WTC11 (cell line): ENCODE data around the gene NCOA3. TPM values are rescaled to one million over a fixed set of nuclear protein-coding genes. Genes with fewer than 3 reads are reported as not detected.

Experiments used
- ATAC-seq: fragments of 200-7000 bp; cut with Tn5 transposase; 2 replicates; pipeline ENCODE4 v1.10.0; 2021; ENCODE audit warnings: mild to moderate bottlenecking, moderate library complexity
- CTCF ChIA-PET: fragments of 300-600 bp; sonication (Branson Sonifier 250); formaldehyde crosslinking; loops from one replicate; lab custom pipeline; 2021; ENCODE audit warnings: antibody characterized with exemption; lab: Charles Lee
- POLR2A ChIA-PET: fragments of 350-600 bp; sonication (Branson Sonifier 250); formaldehyde crosslinking; loops from one replicate; lab custom pipeline; 2021; ENCODE audit warnings: antibody characterized with exemption; lab: Charles Lee
- DNase-seq: peaks from one replicate; pipeline ENCODE4 v3.0.0; 2021; ENCODE audit warnings: low spot score
- H3K27ac Mint-ChIP-seq: 2 replicates; pipeline ENCODE4 v1.8.0; 2021; ENCODE audit warnings: mixed read lengths
- H3K27me3 Mint-ChIP-seq: 2 replicates; pipeline ENCODE4 v1.8.0; 2021; ENCODE audit warnings: low read depth, mild to moderate bottlenecking, moderate library complexity, mixed read lengths
- H3K36me3 Mint-ChIP-seq: 2 replicates; pipeline ENCODE4 v1.8.0; 2021; ENCODE audit warnings: mixed read lengths
- H3K4me1 Mint-ChIP-seq: 2 replicates; pipeline ENCODE4 v1.8.0; 2022; ENCODE audit warnings: mixed read lengths
- H3K4me3 Mint-ChIP-seq: 2 replicates; pipeline ENCODE4 v1.8.0; 2021; ENCODE audit warnings: mild to moderate bottlenecking, moderate library complexity, mixed read lengths
- H3K9me3 Mint-ChIP-seq: 2 replicates; pipeline ENCODE4 v1.8.0; 2021; ENCODE audit warnings: mixed read lengths
- ARID4B ChIP-seq: sonication (generic); formaldehyde crosslinking; IDR thresholded peaks from 2 replicates; pipeline ENCODE4 v1.8.0; 2023; ENCODE audit warnings: missing genetic modification reagents, mild to moderate bottlenecking, borderline replicate concordance
- HMGXB4 ChIP-seq: sonication (generic); formaldehyde crosslinking; IDR thresholded peaks from 2 replicates; pipeline ENCODE4 v1.8.1; 2023; ENCODE audit warnings: mild to moderate bottlenecking, moderate library complexity, missing genetic modification reagents
- IRF2 ChIP-seq: sonication (generic); formaldehyde crosslinking; IDR thresholded peaks from 2 replicates; pipeline ENCODE4 v1.8.0; 2022; ENCODE audit warnings: low read depth, missing genetic modification reagents, borderline replicate concordance
- NR1H2 ChIP-seq: sonication (generic); formaldehyde crosslinking; IDR thresholded peaks from 2 replicates; pipeline ENCODE4 v1.9.0; 2021; ENCODE audit warnings: mild to moderate bottlenecking, moderate library complexity, missing genetic modification reagents
- PRRX2 ChIP-seq: fragments of 250-450 bp; sonication (Bioruptor Pico); IDR thresholded peaks from 2 replicates; pipeline ENCODE4 v1.8.0; 2021; ENCODE audit warnings: mild to moderate bottlenecking
- SMAD3 ChIP-seq: sonication (generic); formaldehyde crosslinking; IDR thresholded peaks from 2 replicates; pipeline ENCODE4 v1.8.0; 2022; ENCODE audit warnings: missing genetic modification reagents, mild to moderate bottlenecking, borderline replicate concordance
- TP53 ChIP-seq: sonication (generic); formaldehyde crosslinking; IDR thresholded peaks from 2 replicates; pipeline ENCODE4 v1.8.1; 2023; ENCODE audit warnings: mild to moderate bottlenecking, missing genetic modification reagents
- ZBTB21 ChIP-seq: sonication (generic); formaldehyde crosslinking; IDR thresholded peaks from 2 replicates; pipeline ENCODE4 v1.8.1; 2023; ENCODE audit warnings: mild to moderate bottlenecking, missing genetic modification reagents, borderline replicate concordance
- ZNF121 ChIP-seq: sonication (generic); formaldehyde crosslinking; IDR thresholded peaks from 2 replicates; pipeline ENCODE4 v1.8.0; 2023; ENCODE audit warnings: missing genetic modification reagents
- ZNF138 ChIP-seq: sonication (generic); formaldehyde crosslinking; conservative IDR thresholded peaks from 2 replicates; pipeline ENCODE4 v1.8.1; 2022; ENCODE audit warnings: mild to moderate bottlenecking, moderate library complexity, missing genetic modification reagents
- ZNF219 ChIP-seq: sonication (generic); formaldehyde crosslinking; IDR thresholded peaks from 2 replicates; pipeline ENCODE4 v1.8.0; 2023; ENCODE audit warnings: missing genetic modification reagents, mild to moderate bottlenecking, borderline replicate concordance
- ZNF232 ChIP-seq: sonication (generic); formaldehyde crosslinking; IDR thresholded peaks from 2 replicates; pipeline ENCODE4 v1.8.0; 2022; ENCODE audit warnings: mild to moderate bottlenecking, missing genetic modification reagents
- total RNA-seq: library from RNA; stranded (reverse); gene quantifications from 3 replicates; pipeline ENCODE4 v1.2.3, GENCODE V29; 2021
- TF ChIP-seq, protein P1 (sequence below): sonication (generic); formaldehyde crosslinking; IDR thresholded peaks from 2 replicates; pipeline ENCODE4 v1.8.0; 2022; ENCODE audit warnings: mild to moderate bottlenecking, missing genetic modification reagents
- TF ChIP-seq, protein P2 (sequence below): sonication (generic); formaldehyde crosslinking; IDR thresholded peaks from 2 replicates; pipeline ENCODE4 v1.8.1; 2023; ENCODE audit warnings: mild to moderate bottlenecking, missing genetic modification reagents, moderate library complexity

Gene NCOA3
- total RNA-seq, 1 experiment from 2014 or later, result 25.2 TPM

DNA sequence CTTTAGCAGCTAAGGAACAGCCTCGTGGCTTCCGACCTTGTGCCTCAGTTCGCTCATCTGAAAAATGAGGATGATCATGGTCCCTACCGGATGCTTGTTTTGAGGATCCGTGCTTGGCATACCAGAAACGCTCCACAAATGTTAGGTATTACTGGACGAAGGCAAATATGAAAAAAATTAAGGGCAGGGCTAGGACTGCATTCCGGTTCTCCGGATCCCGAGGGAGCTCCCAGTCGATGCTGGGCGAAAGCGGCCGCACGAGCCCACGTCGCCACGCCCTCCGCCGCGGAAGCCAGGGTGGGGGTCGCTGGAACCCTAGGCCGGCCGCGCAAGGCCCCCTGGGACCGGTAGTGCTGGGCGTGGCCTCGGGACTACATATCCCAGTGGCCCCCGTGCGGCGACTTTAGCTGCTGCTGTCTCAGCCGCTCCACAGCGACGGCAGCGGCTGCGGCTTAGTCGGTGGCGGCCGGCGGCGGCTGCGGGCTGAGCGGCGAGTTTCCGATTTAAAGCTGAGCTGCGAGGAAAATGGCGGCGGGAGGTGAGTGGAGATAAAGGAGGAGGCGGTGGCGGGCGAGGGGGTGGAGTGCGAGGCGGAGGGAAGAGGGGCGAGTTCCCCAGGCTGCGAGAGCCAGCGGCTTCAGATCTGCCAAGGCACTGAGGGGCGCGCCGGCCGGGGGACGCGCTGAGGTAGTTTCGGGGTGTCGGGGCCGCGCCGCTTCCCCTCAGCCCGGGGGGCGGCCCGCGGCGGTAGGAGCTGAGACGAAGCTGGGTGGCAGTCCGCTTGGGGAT lies at the start of gene NCOA3 (continued):
- TF ChIP-seq ZBTB21 (CRISPR knock-in tag) (peak; percentile 66; the same call in 1 of the 2 replicates), ARID4B (CRISPR knock-in tag) (0 out of 2 replicates have a peak, but pooled peaks have one; percentile 36)

DNA sequence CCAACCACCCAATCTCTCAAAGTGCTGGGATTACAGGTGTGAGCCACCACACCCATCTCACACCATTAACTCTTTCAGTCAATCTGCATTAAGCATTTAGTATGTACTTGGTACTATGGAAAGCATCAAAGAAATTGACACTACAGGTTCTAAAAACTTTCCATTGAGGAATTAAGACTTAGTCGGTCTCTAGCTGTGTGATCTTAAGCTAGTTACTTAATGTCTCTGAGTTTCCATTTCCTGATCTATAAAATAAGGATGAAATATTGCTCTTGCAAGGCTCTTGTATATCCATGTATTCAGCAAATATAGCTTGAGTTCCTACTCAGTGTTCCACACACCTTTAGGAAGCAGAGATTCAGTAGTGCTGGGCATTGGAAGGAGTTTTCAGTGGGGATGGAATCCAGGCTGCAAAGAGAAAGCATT lies 48.9 kb upstream of the NCOA3 start:
- TF ChIP-seq IRF2 (no peak), ZNF232 (CRISPR knock-in tag) (no peak), ZNF219 (no peak), HMGXB4 (CRISPR knock-in tag) (no peak), PRRX2 (CRISPR knock-in tag) (no peak), ZNF121 (CRISPR knock-in tag) (no peak), NR1H2 (no peak), ZNF138 (CRISPR knock-in tag) (no peak), TP53 (CRISPR knock-in tag) (no peak)
- TF ChIP-seq, protein P1, sequence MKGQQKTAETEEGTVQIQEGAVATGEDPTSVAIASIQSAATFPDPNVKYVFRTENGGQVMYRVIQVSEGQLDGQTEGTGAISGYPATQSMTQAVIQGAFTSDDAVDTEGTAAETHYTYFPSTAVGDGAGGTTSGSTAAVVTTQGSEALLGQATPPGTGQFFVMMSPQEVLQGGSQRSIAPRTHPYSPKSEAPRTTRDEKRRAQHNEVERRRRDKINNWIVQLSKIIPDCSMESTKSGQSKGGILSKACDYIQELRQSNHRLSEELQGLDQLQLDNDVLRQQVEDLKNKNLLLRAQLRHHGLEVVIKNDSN (CRISPR knock-in tag), result no peak
- TF ChIP-seq, protein P2, sequence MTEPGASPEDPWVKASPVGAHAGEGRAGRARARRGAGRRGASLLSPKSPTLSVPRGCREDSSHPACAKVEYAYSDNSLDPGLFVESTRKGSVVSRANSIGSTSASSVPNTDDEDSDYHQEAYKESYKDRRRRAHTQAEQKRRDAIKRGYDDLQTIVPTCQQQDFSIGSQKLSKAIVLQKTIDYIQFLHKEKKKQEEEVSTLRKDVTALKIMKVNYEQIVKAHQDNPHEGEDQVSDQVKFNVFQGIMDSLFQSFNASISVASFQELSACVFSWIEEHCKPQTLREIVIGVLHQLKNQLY (CRISPR knock-in tag), result no peak
- ChIA-PET CTCF (interaction anchor here (0.9 to 1.2 kb wide), 2 partner anchors 40 to 247 kb away, joined by 3 read pairs; no protein-coding TSS in a partner anchor), POLR2A (interaction anchor here (0.6 kb wide), 1 partner anchor 827 kb away, joined by 4 read pairs; no protein-coding TSS in a partner anchor)
- no peak overlapping the region for H3K27ac Mint-ChIP-seq
- no peak for ATAC-seq
- no peaks in the 10 kb centered on the region for H3K36me3 Mint-ChIP-seq
- no peaks in the 10 kb centered on the region for H3K9me3 Mint-ChIP-seq
- H3K27me3 Mint-ChIP-seq, result no peaks in the 10 kb centered on the region
- no peaks in the 10 kb centered on the region for H3K4me1 Mint-ChIP-seq
- DNase-seq, result no peak
- no peak overlapping the region for H3K4me3 Mint-ChIP-seq

DNA sequence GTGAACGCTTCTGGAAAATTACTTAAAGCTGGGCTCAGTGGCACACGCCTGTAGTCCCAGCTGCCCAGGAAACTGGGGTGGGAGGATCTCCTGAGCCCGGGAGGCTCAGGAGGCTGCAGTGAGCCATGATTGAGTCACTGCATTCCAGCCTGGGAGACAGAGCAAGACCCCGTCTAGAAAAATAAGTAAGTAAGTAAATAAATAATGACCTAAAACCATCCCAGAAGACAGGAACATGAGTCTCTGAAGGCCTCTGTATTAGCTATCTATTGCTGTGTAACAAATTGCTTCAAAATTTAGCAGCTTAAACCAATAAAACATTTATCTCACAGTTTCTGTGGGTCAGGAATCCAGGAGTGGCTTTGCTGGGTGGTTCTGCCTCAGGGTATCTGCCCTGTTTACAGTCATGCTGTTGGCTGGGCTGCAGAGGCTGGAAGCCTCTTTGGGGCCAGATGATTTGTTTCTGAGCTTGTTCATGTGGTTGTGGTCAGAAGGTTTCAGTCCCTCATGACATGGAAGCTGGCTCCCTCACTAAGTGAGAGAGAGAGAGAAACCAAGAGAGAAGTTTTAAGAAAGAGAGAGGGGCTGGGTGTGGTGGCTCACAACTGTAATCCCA lies 48.4 kb upstream of the NCOA3 start:
- no peaks in the 10 kb centered on the region for H3K9me3 Mint-ChIP-seq
- no peak for DNase-seq
- ATAC-seq, result no peak
- H3K36me3 Mint-ChIP-seq, result no peaks in the 10 kb centered on the region
- no peaks in the 10 kb centered on the region for H3K27me3 Mint-ChIP-seq
- CTCF ChIA-PET, result interaction anchor here (0.9 to 1.3 kb wide), 3 partner anchors 40 to 257 kb away, joined by 3 read pairs; no protein-coding TSS in a partner anchor
- H3K4me1 Mint-ChIP-seq, result no peaks in the 10 kb centered on the region
- H3K4me3 Mint-ChIP-seq, result no peak overlapping the region
- 0 out of 2 replicates have a peak overlapping the region, but pooled peaks have one; percentile 65 for H3K27ac Mint-ChIP-seq
- TF ChIP-seq SMAD3 (CRISPR knock-in tag), result no peak
- POLR2A ChIA-PET, result interaction anchor here (0.6 kb wide), 1 partner anchor 827 kb away, joined by 4 read pairs; no protein-coding TSS in a partner anchor
